Cardiac muscle cell (in vitro differentiated cells and primary cell): ENCODE data around the gene VWA5B1. TPM values are rescaled to one million over a fixed set of nuclear protein-coding genes. Genes with fewer than 3 reads are reported as not detected.

Experiments
- DNase-seq, 2 donors: peaks; one replicate each; pipeline versions ENCODE4 v3.0.0 to v3.0.0-alpha.2; 2010 to 2017; ENCODE audit warnings: low read depth in 1 of 2, low spot score in 1 of 2
- H3K27ac ChIP-seq: fragments of 200-600 bp; sonication (generic); 2 replicates; pipeline ENCODE4 v1.5.1; 2016
- H3K27me3 ChIP-seq: fragments of 200-600 bp; sonication (generic); 2 replicates; pipeline ENCODE4 v1.6.0; 2016; ENCODE audit warnings: control low read depth
- H3K36me3 ChIP-seq: fragments of 200-600 bp; sonication (generic); 2 replicates; pipeline ENCODE4 v1.5.1; 2016; ENCODE audit warnings: control low read depth
- H3K4me1 ChIP-seq: fragments of 200-600 bp; sonication (generic); 2 replicates; pipeline ENCODE4 v1.8.1; 2017; ENCODE audit warnings: low read depth, mild to moderate bottlenecking, mixed run types
- H3K4me3 ChIP-seq: fragments of 200-600 bp; sonication (generic); 2 replicates; pipeline ENCODE4 v1.5.1; 2016; ENCODE audit warnings: mild to moderate bottlenecking
- H3K9me3 ChIP-seq: fragments of 200-600 bp; sonication (generic); 2 replicates; pipeline ENCODE4 v1.5.1; 2017; ENCODE audit warnings: low read depth, mild to moderate bottlenecking, control low read depth
- polyA plus RNA-seq: library from polyadenylated mRNA; unstranded; fragments of >200 nt; fragmentation: Nextera tagmentation; extraction: Ambion mirVana; gene quantifications from 2 replicates; pipeline ENCODE4 v1.2.1, GENCODE V29; 2016
- total RNA-seq: library from RNA; depleted of rRNA; stranded (reverse); fragments of >200 nt; gene quantifications from 2 replicates; pipeline ENCODE4 v1.2.3, GENCODE V29; 2016
- TF ChIP-seq, protein P1 (sequence below): IDR thresholded peaks from 2 replicates; pipeline ENCODE4 v1.5.1; 2012; ENCODE audit warnings: low read depth, mild to moderate bottlenecking, low read length

VWA5B1 gene
- total and polyA plus RNA-seq, 2 experiments from 2014 or later: 0.27 to 0.37 TPM

DNA sequence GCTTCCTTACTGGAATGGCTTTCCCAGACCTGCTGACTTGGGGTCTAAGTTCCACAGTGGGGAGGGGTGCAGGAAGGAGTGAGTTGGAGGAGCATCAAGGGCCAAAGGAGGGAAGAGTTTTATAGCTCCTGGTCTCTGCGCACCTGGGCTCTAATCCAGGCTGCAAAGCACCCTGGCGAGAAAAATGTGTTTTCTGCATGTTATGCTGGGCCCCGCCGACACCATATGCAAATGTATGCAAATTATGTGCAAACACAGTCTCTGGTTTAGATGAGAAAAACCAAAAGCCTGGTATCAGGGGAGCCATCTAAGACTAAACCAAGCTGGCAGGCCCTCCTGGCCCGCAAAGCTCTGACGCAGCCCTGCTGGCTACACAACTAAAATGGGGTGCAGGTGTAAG, 95.0 kb downstream of the VWA5B1 start:
- Histone ChIP-seq H3K27me3 (peaks cover 84% of the 10 kb centered on the region), H3K4me1 (no peaks in the 10 kb centered on the region), H3K27ac (no peak overlapping the region), H3K36me3 (no peaks in the 10 kb centered on the region), H3K9me3 (no peaks in the 10 kb centered on the region), H3K4me3 (no peak overlapping the region)
- DNase-seq: no peak
- TF ChIP-seq, protein P1, sequence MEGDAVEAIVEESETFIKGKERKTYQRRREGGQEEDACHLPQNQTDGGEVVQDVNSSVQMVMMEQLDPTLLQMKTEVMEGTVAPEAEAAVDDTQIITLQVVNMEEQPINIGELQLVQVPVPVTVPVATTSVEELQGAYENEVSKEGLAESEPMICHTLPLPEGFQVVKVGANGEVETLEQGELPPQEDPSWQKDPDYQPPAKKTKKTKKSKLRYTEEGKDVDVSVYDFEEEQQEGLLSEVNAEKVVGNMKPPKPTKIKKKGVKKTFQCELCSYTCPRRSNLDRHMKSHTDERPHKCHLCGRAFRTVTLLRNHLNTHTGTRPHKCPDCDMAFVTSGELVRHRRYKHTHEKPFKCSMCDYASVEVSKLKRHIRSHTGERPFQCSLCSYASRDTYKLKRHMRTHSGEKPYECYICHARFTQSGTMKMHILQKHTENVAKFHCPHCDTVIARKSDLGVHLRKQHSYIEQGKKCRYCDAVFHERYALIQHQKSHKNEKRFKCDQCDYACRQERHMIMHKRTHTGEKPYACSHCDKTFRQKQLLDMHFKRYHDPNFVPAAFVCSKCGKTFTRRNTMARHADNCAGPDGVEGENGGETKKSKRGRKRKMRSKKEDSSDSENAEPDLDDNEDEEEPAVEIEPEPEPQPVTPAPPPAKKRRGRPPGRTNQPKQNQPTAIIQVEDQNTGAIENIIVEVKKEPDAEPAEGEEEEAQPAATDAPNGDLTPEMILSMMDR: no peak

DNA sequence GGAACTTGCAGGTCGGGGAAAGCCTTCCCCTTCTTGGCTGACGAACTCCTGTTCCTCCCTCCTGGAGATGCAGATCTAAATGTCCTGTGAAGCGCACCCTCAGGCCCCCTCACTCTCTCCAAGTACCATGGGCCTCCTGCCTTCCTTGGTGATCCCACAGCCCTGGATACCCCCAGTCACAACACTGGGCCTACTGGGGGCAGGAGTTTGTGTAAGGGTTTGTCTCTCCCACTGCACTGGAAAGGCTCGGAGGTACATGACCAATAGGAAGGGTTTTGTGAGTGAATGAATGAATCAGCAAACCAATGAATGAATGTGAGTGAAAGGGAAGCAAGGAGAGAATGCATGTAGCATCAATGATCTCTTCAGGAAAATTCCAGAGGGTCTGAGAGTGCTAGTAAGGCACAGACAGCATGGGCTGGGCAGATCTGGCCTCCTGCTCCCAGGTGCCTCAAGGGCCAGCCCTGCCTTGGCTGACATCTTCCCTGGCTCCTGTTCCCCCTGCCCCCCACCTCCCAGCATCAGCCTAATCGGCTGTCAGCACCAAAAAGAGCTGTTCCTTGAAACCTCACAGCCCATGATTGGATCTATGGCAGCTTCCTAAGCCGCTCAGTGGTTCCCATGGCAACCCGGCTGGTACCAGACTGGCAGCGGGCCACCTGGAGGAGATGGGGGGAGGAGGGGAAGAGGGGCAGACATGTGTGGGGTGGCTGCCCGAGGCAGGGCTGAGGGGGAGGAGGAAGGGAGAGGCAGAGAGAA, 95.8 kb downstream of the VWA5B1 start:
- no peak for DNase-seq
- no peak overlapping the region for H3K27ac ChIP-seq
- no peak overlapping the region for H3K4me3 ChIP-seq
- peaks cover 87% of the 10 kb centered on the region for H3K27me3 ChIP-seq
- TF ChIP-seq, protein P1: no peak
- no peaks in the 10 kb centered on the region for H3K4me1 ChIP-seq
- H3K9me3 ChIP-seq: no peaks in the 10 kb centered on the region
- no peaks in the 10 kb centered on the region for H3K36me3 ChIP-seq

DNA sequence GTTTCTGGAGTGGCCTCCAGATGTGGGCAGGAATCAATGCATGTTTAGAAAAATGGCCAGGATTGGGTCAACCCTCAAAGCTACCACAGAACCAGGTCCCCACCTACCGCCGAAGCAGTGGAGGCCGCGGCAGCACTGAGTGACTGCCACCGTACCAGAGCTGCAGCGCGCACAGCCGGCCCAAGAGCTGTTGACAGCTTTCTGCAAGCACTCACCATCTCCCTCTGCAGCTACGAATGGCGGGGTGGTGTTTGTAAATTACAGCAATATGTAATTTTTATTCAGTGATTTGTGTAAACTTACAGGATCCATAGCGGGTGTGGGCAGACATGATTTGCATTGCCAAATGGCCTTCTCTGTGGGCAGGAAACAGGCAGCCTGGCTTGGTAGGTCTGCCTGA, 98.9 kb downstream of the VWA5B1 start:
- Histone ChIP-seq H3K4me3 (no peak overlapping the region), H3K4me1 (no peaks in the 10 kb centered on the region), H3K27ac (no peak overlapping the region), H3K9me3 (no peaks in the 10 kb centered on the region), H3K27me3 (peaks cover 94% of the 10 kb centered on the region), H3K36me3 (no peaks in the 10 kb centered on the region)
- TF ChIP-seq, protein P1: no peak
- DNase-seq: no peak

DNA sequence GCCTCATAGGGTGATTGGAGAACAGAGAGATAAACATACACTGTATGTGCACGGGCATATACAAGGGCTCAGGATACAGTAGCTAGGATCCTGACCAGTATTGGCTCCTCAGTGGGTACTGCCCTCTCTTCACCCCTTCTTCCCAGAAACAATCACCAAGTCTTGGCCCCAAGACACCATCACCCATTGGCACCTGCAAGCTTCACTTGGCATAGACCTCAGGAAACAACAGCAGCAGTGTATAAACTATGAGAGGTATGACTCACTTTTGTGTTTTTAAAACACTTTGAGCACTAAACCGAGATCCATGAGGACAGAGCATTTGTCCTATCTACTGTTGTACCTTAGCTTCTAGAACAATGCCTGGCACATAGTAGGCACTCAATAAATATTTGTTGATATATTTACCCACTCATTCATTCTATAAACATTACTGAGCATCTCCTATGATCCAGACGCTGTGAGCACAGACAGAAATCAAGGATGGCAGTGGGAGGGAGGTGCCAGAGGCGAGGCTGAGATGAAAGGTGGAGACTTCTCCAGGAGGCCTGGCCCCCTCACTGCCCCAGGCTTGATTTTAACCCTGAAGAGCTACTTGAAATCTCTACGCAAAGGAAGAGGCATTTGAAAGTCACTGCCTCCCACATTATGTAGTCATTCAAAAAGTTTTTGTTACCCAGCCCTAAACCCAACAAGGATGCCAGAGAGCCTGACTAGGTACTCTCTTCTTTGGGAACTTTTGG, 100.1 kb downstream of the VWA5B1 start:
- H3K9me3 ChIP-seq: no peaks in the 10 kb centered on the region
- TF ChIP-seq, protein P1: no peak
- no peak overlapping the region for H3K4me3 ChIP-seq
- no peak overlapping the region for H3K27ac ChIP-seq
- H3K36me3 ChIP-seq: no peaks in the 10 kb centered on the region
- H3K27me3 ChIP-seq: peaks cover 92% of the 10 kb centered on the region
- H3K4me1 ChIP-seq: no peaks in the 10 kb centered on the region
- DNase-seq: no peak

DNA sequence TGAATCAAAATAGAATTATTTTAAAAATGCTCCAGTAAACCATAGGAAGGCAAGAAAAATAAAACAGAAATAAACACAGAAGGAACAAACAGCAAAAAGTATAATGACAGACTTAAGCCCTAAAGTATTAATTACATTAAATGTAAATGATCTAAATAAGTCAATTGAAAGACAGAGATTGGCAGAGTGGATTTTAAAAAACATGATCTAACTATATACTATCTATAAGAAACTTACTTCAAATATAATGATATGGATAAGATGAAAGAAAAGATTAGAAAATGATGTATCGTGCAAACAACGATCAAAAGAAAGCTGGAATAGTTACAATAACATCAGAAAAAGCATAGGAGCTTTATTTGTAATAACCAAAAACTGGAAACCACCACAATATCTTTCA, 104.6 kb downstream of the VWA5B1 start:
- no peak for DNase-seq
- TF ChIP-seq, protein P1: no peak
- Histone ChIP-seq H3K36me3 (no peaks in the 10 kb centered on the region), H3K4me1 (no peaks in the 10 kb centered on the region), H3K4me3 (no peak overlapping the region), H3K27me3 (peaks cover 92% of the 10 kb centered on the region), H3K9me3 (no peaks in the 10 kb centered on the region), H3K27ac (no peak overlapping the region)
